Activated CD4-positive, alpha-beta T cell treated with anti-CD3 and anti-CD28 coated beads, Interleukin-2, amount 10 ng/mL, durations not matched to agents 7 days and 5 days (primary cell): ENCODE data around the gene MAD1L1. TPM values are rescaled to one million over a fixed set of nuclear protein-coding genes. Genes with fewer than 3 reads are reported as not detected.

ENCODE experiments used
- CTCF ChIA-PET: fragments of 350-600 bp; sonication (Branson Sonifier 250); formaldehyde crosslinking; loops from one replicate; lab custom pipeline; 2021; ENCODE audit warnings: antibody characterized with exemption; lab: Charles Lee
- POLR2A ChIA-PET: fragments of 350-600 bp; sonication (Branson Sonifier 250); formaldehyde crosslinking; loops from one replicate; lab custom pipeline; 2021; ENCODE audit warnings: antibody characterized with exemption; lab: Charles Lee
- DNase-seq: peaks from one replicate; pipeline ENCODE4 v3.0.0-alpha.2; 2020
- H3K27ac Mint-ChIP-seq: one replicate; pipeline ENCODE4 v1.8.0; 2021; ENCODE audit warnings: mild to moderate bottlenecking, moderate library complexity, mixed read lengths
- H3K27me3 Mint-ChIP-seq: one replicate; pipeline ENCODE4 v1.8.0; 2021; ENCODE audit warnings: mixed read lengths
- H3K36me3 Mint-ChIP-seq: one replicate; pipeline ENCODE4 v1.8.0; 2021; ENCODE audit warnings: low read depth, mixed read lengths
- H3K4me1 Mint-ChIP-seq: one replicate; pipeline ENCODE4 v1.8.0; 2021; ENCODE audit warnings: mixed read lengths
- H3K4me3 Mint-ChIP-seq: one replicate; pipeline ENCODE4 v1.8.0; 2021; ENCODE audit warnings: mild to moderate bottlenecking, moderate library complexity, mixed read lengths
- H3K9me3 Mint-ChIP-seq: one replicate; pipeline ENCODE4 v1.8.0; 2021; ENCODE audit warnings: mixed read lengths
- microRNA-seq: library from miRNA; unstranded; fragments of <30 nt; microRNA quantifications from one replicate; pipeline ENCODE4 v1.2.0, GENCODE V29; 2021; ENCODE audit warnings: borderline microRNAs expressed, borderline replicate concordance
- total RNA-seq, 2 experiments: library from RNA; stranded (reverse); gene quantifications; one replicate each; pipeline ENCODE4 v1.2.3, GENCODE V29; 2021

Gene MAD1L1
- total RNA-seq, 2 experiments from 2014 or later: 125 to 127 TPM

DNA sequence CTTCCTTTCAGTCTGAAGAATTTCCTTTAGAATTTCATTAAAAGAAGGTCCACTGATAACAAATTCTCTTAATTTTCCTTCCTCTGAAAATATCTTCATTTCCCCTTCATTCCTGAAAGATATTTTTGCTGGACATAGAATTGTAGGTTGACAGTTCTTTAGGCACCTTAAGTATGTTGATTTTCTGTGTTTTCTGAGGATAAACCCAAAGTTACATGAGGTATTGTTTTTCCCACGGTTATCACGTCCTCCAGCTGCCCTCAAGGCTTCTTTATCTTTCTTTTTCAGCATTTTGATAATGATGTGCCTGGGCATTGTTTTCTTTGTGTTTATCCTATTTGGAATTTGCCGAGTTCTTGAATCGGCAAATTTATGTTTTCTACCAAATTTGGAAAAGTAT is 457.4 kb downstream of the MAD1L1 start:
- POLR2A ChIA-PET: no interaction called here
- CTCF ChIA-PET: no interaction called here
- DNase-seq: no peak
- peaks cover 10% of the 10 kb centered on the region for H3K27me3 Mint-ChIP-seq
- H3K4me3 Mint-ChIP-seq: no peak overlapping the region
- no peaks in the 10 kb centered on the region for H3K36me3 Mint-ChIP-seq
- no peaks in the 10 kb centered on the region for H3K4me1 Mint-ChIP-seq
- peaks cover 27% of the 10 kb centered on the region for H3K9me3 Mint-ChIP-seq
- H3K27ac Mint-ChIP-seq: no peak overlapping the region

DNA sequence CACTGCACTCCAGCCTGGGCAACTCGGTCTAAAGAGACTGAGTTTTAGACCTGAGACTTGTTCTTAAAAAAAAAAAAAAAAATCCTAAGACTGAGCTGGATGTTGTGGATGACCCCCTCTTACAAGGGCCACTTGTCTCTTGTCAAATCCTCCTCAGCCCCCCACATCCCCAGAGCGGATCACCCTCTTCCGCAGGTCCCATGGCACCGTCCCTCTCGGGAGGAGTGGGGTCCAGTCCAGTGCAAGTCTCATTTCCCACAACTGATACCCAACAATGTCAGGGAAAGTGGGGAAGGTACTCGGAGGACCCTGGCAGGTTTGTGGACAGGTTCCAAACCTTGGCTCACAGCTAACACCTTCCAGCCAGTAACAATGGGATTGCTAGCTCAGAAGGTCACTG is 462.4 kb downstream of the MAD1L1 start:
- Mint-ChIP-seq H3K9me3 (peaks cover 10% of the 10 kb centered on the region), H3K36me3 (no peaks in the 10 kb centered on the region), H3K27me3 (peaks cover under 1% of the 10 kb centered on the region), H3K4me1 (no peaks in the 10 kb centered on the region), H3K4me3 (no peak overlapping the region), H3K27ac (no peak overlapping the region)
- ChIA-PET CTCF (no interaction called here), POLR2A (no interaction called here)
- no peak for DNase-seq

DNA sequence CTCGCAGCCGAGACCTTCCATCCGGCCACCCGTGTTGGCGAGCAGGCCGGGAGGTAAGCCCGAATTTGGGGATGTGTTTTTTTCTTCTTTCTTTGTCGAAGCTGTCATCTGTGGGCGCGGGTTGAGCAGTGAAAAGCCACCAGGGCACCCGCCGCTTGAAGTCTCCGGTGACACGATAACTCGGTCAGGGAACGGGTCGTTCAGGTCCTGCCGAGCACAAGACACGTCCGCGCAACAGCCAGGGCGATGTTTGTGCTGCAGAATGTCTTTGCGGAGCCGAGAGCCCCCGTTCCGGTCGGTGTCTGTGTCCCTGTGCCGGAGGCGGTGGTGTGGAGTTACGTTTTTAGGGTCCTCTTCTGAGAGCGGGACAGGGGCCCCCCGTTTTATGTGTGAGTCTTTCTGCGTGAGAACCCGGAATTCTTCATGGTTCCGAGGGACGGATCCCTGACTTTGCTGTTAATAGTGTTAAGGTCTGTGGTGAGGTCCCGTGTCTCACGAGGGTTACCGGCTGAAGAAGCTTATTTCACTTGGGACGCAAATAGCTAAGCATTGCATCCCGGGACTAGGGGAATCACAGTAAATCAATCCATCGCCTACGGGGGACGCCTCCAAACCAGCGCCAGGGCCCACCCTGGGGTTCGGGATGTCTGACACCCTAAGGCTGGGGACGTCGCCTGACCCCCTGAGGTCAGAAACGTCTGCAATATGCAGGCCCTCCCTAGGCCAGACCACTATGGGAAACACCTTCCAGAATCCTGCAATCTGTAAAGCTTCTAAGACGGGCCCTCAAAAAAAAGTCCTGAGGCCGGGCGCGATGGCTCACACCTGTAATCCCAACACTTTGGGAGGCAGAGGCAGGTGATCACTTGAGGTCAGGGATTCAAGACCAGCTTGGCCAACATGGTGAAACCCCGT is 463.2 kb downstream of the MAD1L1 start:
- no peak overlapping the region for H3K4me3 Mint-ChIP-seq
- no peaks in the 10 kb centered on the region for H3K4me1 Mint-ChIP-seq
- CTCF ChIA-PET: no interaction called here
- H3K9me3 Mint-ChIP-seq: peaks cover 11% of the 10 kb centered on the region
- DNase-seq: no peak
- POLR2A ChIA-PET: no interaction called here
- H3K27ac Mint-ChIP-seq: peak overlapping the region; percentile 62
- H3K36me3 Mint-ChIP-seq: no peaks in the 10 kb centered on the region
- H3K27me3 Mint-ChIP-seq: no peaks in the 10 kb centered on the region

DNA sequence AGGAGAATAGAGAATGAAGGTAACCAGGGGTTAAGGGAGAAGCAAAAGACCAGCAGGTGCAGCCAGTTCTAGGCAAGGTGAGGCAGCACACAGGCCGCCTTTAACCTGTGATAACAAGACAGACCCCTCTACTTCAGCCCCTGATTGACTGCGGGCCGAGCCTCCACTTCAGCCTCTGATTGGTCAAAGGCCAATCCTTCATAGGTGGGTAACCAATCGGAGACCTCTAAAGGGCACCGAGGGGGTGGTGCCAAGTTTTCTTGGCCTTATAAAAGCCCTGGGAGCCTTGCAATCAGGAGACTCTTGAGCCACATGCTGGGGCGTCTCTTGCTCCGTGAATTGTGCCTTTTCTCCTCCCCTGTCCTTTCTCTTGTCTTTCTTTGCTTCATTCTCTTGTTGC is 463.9 kb downstream of the MAD1L1 start:
- H3K27ac Mint-ChIP-seq: peak overlapping the region; percentile 62
- no peaks in the 10 kb centered on the region for H3K36me3 Mint-ChIP-seq
- ChIA-PET POLR2A (no interaction called here), CTCF (no interaction called here)
- no peak for DNase-seq
- H3K9me3 Mint-ChIP-seq: peaks cover 11% of the 10 kb centered on the region
- H3K4me1 Mint-ChIP-seq: no peaks in the 10 kb centered on the region
- no peak overlapping the region for H3K4me3 Mint-ChIP-seq
- H3K27me3 Mint-ChIP-seq: no peaks in the 10 kb centered on the region

- H3K9me3 Mint-ChIP-seq: peaks cover 8% of the 10 kb centered on the region
- no peaks in the 10 kb centered on the region for H3K36me3 Mint-ChIP-seq
- no peaks in the 10 kb centered on the region for H3K4me1 Mint-ChIP-seq
- no peak for DNase-seq
- H3K27ac Mint-ChIP-seq: no peak overlapping the region
- ChIA-PET CTCF (interaction anchor here (1.1 kb wide), 1 partner anchor 18 kb away, joined by 4 read pairs; no protein-coding TSS in a partner anchor), POLR2A (no interaction called here)
- no peak overlapping the region for H3K4me3 Mint-ChIP-seq
- no peaks in the 10 kb centered on the region for H3K27me3 Mint-ChIP-seq
Observed at GRCh38 chr7:1767524-1767923, 465.2 kb downstream of the MAD1L1 start.

Small RNA genes lying within 50 kb of the gene (microRNA-seq; reads per million reads assigned to microRNA genes)
- 1.7 reads per million for gene MIR4655
- not detected for gene MIR6836

Other genes starting within 250 kb of the MAD1L1 start
- gene MRM2, start 9.3 kb upstream of the MAD1L1 start, total RNA-seq: 10 to 100 TPM; 28.6 to 28.8 TPM
- 100 to 1,000 TPM in 1 of 2 experiments, 10 to 100 TPM in 1; 77.4 to 104 TPM for gene NUDT1, start 9.3 kb upstream of the MAD1L1 start, total RNA-seq
- 10 to 100 TPM; 27.2 to 28.0 TPM for gene SNX8, start 81.5 kb upstream of the MAD1L1 start, total RNA-seq
- gene EIF3B, start 121.9 kb upstream of the MAD1L1 start, total RNA-seq: 100 to 1,000 TPM; 148 to 158 TPM
- 10 to 100 TPM; 40.7 to 44.8 TPM for gene CHST12, start 170.7 kb upstream of the MAD1L1 start, total RNA-seq
- gene GRIFIN, start 243.5 kb upstream of the MAD1L1 start, total RNA-seq: not detected